Myocyte (in vitro differentiated cells): ENCODE data around the gene GLMP. TPM values are rescaled to one million over a fixed set of nuclear protein-coding genes. Genes with fewer than 3 reads are reported as not detected.

ENCODE experiments used
- DNase-seq: peaks from one replicate; pipeline ENCODE4 v3.0.0-alpha.2; 2012; ENCODE audit warnings: low read depth
- total RNA-seq: library from RNA; depleted of rRNA; stranded (reverse); fragments of >200 nt; gene quantifications from 2 replicates; pipeline ENCODE4 v1.2.3, GENCODE V29; 2014

Gene GLMP
- total RNA-seq, 1 donor from 2014 or later: 32.8 TPM

GRCh38 chr1:156289857-156290256 is 5.6 kb downstream of the GLMP start:
- DNase-seq: no peak

GRCh38 chr1:156286061-156286460 is 9.4 kb downstream of the GLMP start:
- DNase-seq: no peak

GRCh38 chr1:156285437-156285836 is 10.0 kb downstream of the GLMP start:
- DNase-seq: no peak

- DNase-seq: no peak
Measured at GRCh38 chr1:156284757-156285156, 10.7 kb downstream of the GLMP start.

- no peak for DNase-seq
Measured at GRCh38 chr1:156284112-156284511, 11.4 kb downstream of the GLMP start, which contains the start of gene TMEM79. Gene TMEM79 (plus strand): TSS chr1:156284325. CDS start chr1:156285227, 902 bp downstream.

- DNase-seq: no peak
Measured at GRCh38 chr1:156283521-156283920, 12.0 kb downstream of the GLMP start.

GRCh38 chr1:156282479-156283222 is 12.8 kb downstream of the GLMP start, which contains the start of gene SMG5:
Gene SMG5 (minus strand): TSS chr1:156282825. CDS start chr1:156282680, 145 bp downstream.
- peak; percentile 99 for DNase-seq

GRCh38 chr1:156281693-156282478 is 13.6 kb downstream of the GLMP start:
- peak; percentile 42 for DNase-seq

- DNase-seq: peak; percentile 89
Measured at GRCh38 chr1:156281281-156281680, 14.2 kb downstream of the GLMP start.

- DNase-seq: no peak
Measured at GRCh38 chr1:156279837-156280236, 15.6 kb downstream of the GLMP start.

GRCh38 chr1:156276966-156277381 is 18.5 kb downstream of the GLMP start:
- no peak for DNase-seq

GRCh38 chr1:156276532-156276931 is 18.9 kb downstream of the GLMP start:
- DNase-seq: no peak

GRCh38 chr1:156270314-156270713 is 25.2 kb downstream of the GLMP start:
- no peak for DNase-seq

GRCh38 chr1:156268336-156268735 is 27.1 kb downstream of the GLMP start:
- DNase-seq: no peak

- no peak for DNase-seq
Measured at GRCh38 chr1:156266051-156266450, 29.4 kb downstream of the GLMP start.

GRCh38 chr1:156263288-156263655 is 32.2 kb downstream of the GLMP start:
- no peak for DNase-seq

GRCh38 chr1:156262461-156263287 is 32.8 kb downstream of the GLMP start:
- DNase-seq: peak; percentile 46

GRCh38 chr1:156260896-156261295 is 34.6 kb downstream of the GLMP start:
- DNase-seq: peak; percentile 97

- peak; percentile 63 for DNase-seq
Measured at GRCh38 chr1:156259805-156260204, 35.7 kb downstream of the GLMP start.

- DNase-seq: no peak
Measured at GRCh38 chr1:156258859-156259258, 36.6 kb downstream of the GLMP start.

GRCh38 chr1:156257711-156258110 is 37.8 kb downstream of the GLMP start:
- DNase-seq: no peak
